Neural cell (in vitro differentiated cells): ENCODE results near the gene PARD3B.

Experiments
- CTCF ChIP-seq: fragments of 450-650 bp; IDR thresholded peaks from 2 replicates; pipeline ENCODE4 v1.5.1; 2014; ENCODE audit warnings: antibody characterized with exemption, mild to moderate bottlenecking, moderate library complexity; ENCODE audit not compliant: poor library complexity, severe bottlenecking
- EZH2 ChIP-seq: fragments of 200-600, 300-800 bp; shearing (Covaris generic), sonication (generic); IDR thresholded peaks from 2 replicates; pipeline ENCODE4 v1.6.1; 2014; ENCODE audit warnings: antibody characterized with exemption, low read length, borderline replicate concordance, mild to moderate bottlenecking; ENCODE audit not compliant: insufficient read depth, poor library complexity, severe bottlenecking
- MXI1 ChIP-seq: fragments of 450-650 bp; conservative IDR thresholded peaks from 2 replicates; pipeline ENCODE4 v1.6.1; 2014; ENCODE audit warnings: antibody characterized with exemption, mild to moderate bottlenecking; ENCODE audit not compliant: poor library complexity, severe bottlenecking
- POLR2AphosphoS5 ChIP-seq: IDR thresholded peaks from 2 replicates; pipeline ENCODE4 v1.6.1; 2012
- RAD21 ChIP-seq: fragments of 450-650 bp; conservative IDR thresholded peaks from 2 replicates; pipeline ENCODE4 v1.6.1; 2014; ENCODE audit warnings: antibody characterized with exemption, mild to moderate bottlenecking, moderate library complexity
- SMC3 ChIP-seq: fragments of 450-650 bp; conservative IDR thresholded peaks from 2 replicates; pipeline ENCODE4 v1.6.1; 2014; ENCODE audit warnings: antibody characterized with exemption, mild to moderate bottlenecking, moderate library complexity; ENCODE audit not compliant: poor library complexity
- TAF1 ChIP-seq: IDR thresholded peaks from 2 replicates; pipeline ENCODE4 v1.6.1; 2012; ENCODE audit warnings: low read depth

- no peak for TF ChIP-seq CTCF
- no peak for TF ChIP-seq EZH2
- no peak for TF ChIP-seq TAF1
- TF ChIP-seq POLR2AphosphoS5 = no peak
- no peak for TF ChIP-seq SMC3
- no peak for TF ChIP-seq MXI1
- TF ChIP-seq RAD21 = no peak
Measured at GRCh38 chr2:205527801-205528200, 982.5 kb downstream of the PARD3B start.
